ENCODE results near the gene NLRC3.

DNA sequence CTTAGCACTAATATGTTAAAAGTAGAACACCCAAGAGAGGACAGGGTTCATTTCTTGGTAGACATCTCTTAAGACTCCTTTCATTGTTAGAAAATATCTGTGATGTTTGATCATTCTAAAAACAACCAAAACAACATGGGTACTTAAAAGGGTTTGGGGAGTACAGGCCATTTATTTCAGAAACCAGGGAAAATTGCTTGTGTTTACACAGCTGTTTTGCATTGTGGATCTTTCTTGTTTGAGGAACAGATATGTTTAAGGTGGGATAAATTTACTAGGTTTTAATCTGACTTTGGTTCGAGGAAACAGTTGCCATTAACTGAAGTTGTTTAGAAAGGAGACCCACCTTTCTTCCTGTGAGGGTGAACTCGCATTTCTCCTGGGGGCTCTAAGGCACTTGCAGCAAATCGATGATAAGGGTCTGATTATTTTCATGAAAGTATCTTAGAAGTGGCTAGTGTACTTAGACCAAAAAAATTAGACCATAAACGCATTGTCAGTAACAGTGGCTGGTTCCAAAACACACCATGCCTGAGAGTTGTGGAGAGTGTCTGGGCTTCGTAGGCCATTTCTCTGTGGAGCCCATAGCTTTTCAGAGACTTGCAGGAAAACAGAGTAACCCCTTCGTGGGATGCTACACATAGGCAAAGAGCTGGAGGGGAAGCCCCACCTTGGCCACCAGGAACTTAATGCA, 58.8 kb downstream of the NLRC3 start:
- TF ChIP-seq, protein P1, sequence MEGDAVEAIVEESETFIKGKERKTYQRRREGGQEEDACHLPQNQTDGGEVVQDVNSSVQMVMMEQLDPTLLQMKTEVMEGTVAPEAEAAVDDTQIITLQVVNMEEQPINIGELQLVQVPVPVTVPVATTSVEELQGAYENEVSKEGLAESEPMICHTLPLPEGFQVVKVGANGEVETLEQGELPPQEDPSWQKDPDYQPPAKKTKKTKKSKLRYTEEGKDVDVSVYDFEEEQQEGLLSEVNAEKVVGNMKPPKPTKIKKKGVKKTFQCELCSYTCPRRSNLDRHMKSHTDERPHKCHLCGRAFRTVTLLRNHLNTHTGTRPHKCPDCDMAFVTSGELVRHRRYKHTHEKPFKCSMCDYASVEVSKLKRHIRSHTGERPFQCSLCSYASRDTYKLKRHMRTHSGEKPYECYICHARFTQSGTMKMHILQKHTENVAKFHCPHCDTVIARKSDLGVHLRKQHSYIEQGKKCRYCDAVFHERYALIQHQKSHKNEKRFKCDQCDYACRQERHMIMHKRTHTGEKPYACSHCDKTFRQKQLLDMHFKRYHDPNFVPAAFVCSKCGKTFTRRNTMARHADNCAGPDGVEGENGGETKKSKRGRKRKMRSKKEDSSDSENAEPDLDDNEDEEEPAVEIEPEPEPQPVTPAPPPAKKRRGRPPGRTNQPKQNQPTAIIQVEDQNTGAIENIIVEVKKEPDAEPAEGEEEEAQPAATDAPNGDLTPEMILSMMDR (IDR thresholded peaks at IDR 0.05), result no peak
- no peak for TF ChIP-seq POLR2A (IDR thresholded peaks at IDR 0.05)

Data from esophagus squamous epithelium (tissue), 4 donors.